Measurements from ENCODE around the gene CEMIP2.

- TF ChIP-seq CTCF (IDR thresholded peaks at IDR 0.05) (no peak), POLR2A (IDR thresholded peaks at IDR 0.05) (no peak), POLR2AphosphoS5 (IDR thresholded peaks at IDR 0.05) (no peak), EP300 (IDR thresholded peaks at IDR 0.05) (no peak)
Observed at GRCh38 chr9:71637375-71637774, 130.9 kb downstream of the CEMIP2 start.
